H9 (cell line): Measurements from ENCODE around the gene XCR1. TPM values are rescaled to one million over a fixed set of nuclear protein-coding genes. Genes with fewer than 3 reads are reported as not detected.

Experiments used
- DNase-seq: peaks from one replicate; pipeline ENCODE4 v3.0.0-alpha.2; 2017
- H2AFZ ChIP-seq: one replicate; pipeline ENCODE4 v1.6.1; 2013; ENCODE audit warnings: mild to moderate bottlenecking, low read length, control low read depth, moderate library complexity
- H2AK5ac ChIP-seq: 2 replicates; pipeline ENCODE4 v1.6.1; 2013; ENCODE audit warnings: low read length, control low read depth, mixed read lengths; ENCODE audit not compliant: insufficient read length
- H2BK120ac ChIP-seq: one replicate; pipeline ENCODE4 v1.6.1; 2013; ENCODE audit warnings: low read depth, mild to moderate bottlenecking, low read length, control low read depth, inconsistent platforms; ENCODE audit not compliant: poor library complexity, severe bottlenecking
- H2BK12ac ChIP-seq: 2 replicates; pipeline ENCODE4 v1.6.1; 2013; ENCODE audit warnings: low read length, control low read depth, mixed read lengths, low read depth; ENCODE audit not compliant: insufficient read length
- H2BK15ac ChIP-seq: 2 replicates; pipeline ENCODE4 v1.6.1; 2013; ENCODE audit warnings: low read depth, low read length, control low read depth
- H2BK20ac ChIP-seq: one replicate; pipeline ENCODE4 v1.6.1; 2013; ENCODE audit warnings: low read depth, mild to moderate bottlenecking, low read length, control low read depth, inconsistent platforms; ENCODE audit not compliant: poor library complexity, severe bottlenecking
- H2BK5ac ChIP-seq: 2 replicates; pipeline ENCODE4 v1.6.1; 2013; ENCODE audit warnings: low read length, control low read depth, mixed read lengths; ENCODE audit not compliant: insufficient read length
- H3K14ac ChIP-seq: 2 replicates; pipeline ENCODE4 v1.6.1; 2013; ENCODE audit warnings: low read length, control low read depth; ENCODE audit not compliant: insufficient read depth
- H3K18ac ChIP-seq: 2 replicates; pipeline ENCODE4 v1.6.1; 2013; ENCODE audit warnings: low read depth, mild to moderate bottlenecking, mixed read lengths, low read length, control low read depth; ENCODE audit not compliant: insufficient read length
- H3K23ac ChIP-seq: 2 replicates; pipeline ENCODE4 v1.6.1; 2013; ENCODE audit warnings: low read length, control low read depth, mixed read lengths, low read depth; ENCODE audit not compliant: insufficient read length
- H3K23me2 ChIP-seq: 2 replicates; pipeline ENCODE4 v1.6.1; 2013; ENCODE audit warnings: low read depth, mild to moderate bottlenecking, mixed read lengths, low read length, control low read depth; ENCODE audit not compliant: insufficient read length, poor library complexity, severe bottlenecking
- H3K27ac ChIP-seq: 2 replicates; pipeline ENCODE4 v1.5.1; 2013; ENCODE audit warnings: low read length, control low read depth, mixed read lengths, low read depth; ENCODE audit not compliant: insufficient read length
- H3K27me3 ChIP-seq: 2 replicates; pipeline ENCODE4 v1.6.1; 2013; ENCODE audit warnings: low read length, control low read depth, inconsistent platforms; ENCODE audit not compliant: insufficient read depth
- H3K4ac ChIP-seq: 2 replicates; pipeline ENCODE4 v1.6.1; 2013; ENCODE audit warnings: low read depth, mild to moderate bottlenecking, control low read depth, inconsistent platforms, low read length, moderate library complexity
- H3K4me1 ChIP-seq: 2 replicates; pipeline ENCODE4 v1.6.1; 2013; ENCODE audit warnings: low read length, control low read depth, inconsistent platforms; ENCODE audit not compliant: insufficient read depth
- H3K4me2 ChIP-seq: 2 replicates; pipeline ENCODE4 v1.6.1; 2013; ENCODE audit warnings: low read length, control low read depth, mixed read lengths; ENCODE audit not compliant: insufficient read length, insufficient read depth
- H3K56ac ChIP-seq: 2 replicates; pipeline ENCODE4 v1.6.1; 2013; ENCODE audit warnings: low read depth, mild to moderate bottlenecking, mixed read lengths, low read length, control low read depth; ENCODE audit not compliant: insufficient read length
- H3K79me1 ChIP-seq: 2 replicates; pipeline ENCODE4 v1.6.1; 2013; ENCODE audit warnings: low read depth, mild to moderate bottlenecking, moderate library complexity, low read length, control low read depth, inconsistent platforms; ENCODE audit not compliant: insufficient read depth, poor library complexity, severe bottlenecking
- H3K79me2 ChIP-seq: 2 replicates; pipeline ENCODE4 v1.6.1; 2013; ENCODE audit warnings: low read length, control low read depth, inconsistent platforms; ENCODE audit not compliant: insufficient read depth
- H3K9ac ChIP-seq: 2 replicates; pipeline ENCODE4 v1.6.1; 2013; ENCODE audit warnings: low read length, control low read depth, mixed read lengths; ENCODE audit not compliant: insufficient read length; ENCODE audit errors: extremely low read depth
- H3K9me3 ChIP-seq: one replicate; pipeline ENCODE4 v1.6.1; 2013; ENCODE audit warnings: low read depth, low read length, inconsistent platforms; ENCODE audit not compliant: control insufficient read depth
- H3T11ph ChIP-seq: one replicate; pipeline ENCODE4 v1.6.1; 2013; ENCODE audit warnings: mild to moderate bottlenecking, low read length, control low read depth, inconsistent platforms
- H4K20me1 ChIP-seq: one replicate; pipeline ENCODE4 v1.6.1; 2013; ENCODE audit not compliant: control insufficient read depth, insufficient read length, insufficient read depth
- H4K5ac ChIP-seq: 2 replicates; pipeline ENCODE4 v1.6.1; 2013; ENCODE audit warnings: low read depth, mild to moderate bottlenecking, mixed read lengths, low read length, control low read depth; ENCODE audit not compliant: insufficient read length
- H4K8ac ChIP-seq: replicated peaks from 2 replicates; pipeline ENCODE4 v1.6.1; 2013; ENCODE audit warnings: low read length, control low read depth, mixed read lengths, low read depth; ENCODE audit not compliant: insufficient read length
- H4K91ac ChIP-seq: 2 replicates; pipeline ENCODE4 v1.6.1; 2013; ENCODE audit warnings: low read depth, mild to moderate bottlenecking, moderate library complexity, mixed read lengths, low read length, control low read depth; ENCODE audit not compliant: insufficient read length
- H3K27ac Mint-ChIP-seq, 3 experiments: 2 replicates in 2 of 3; 3 replicates in 1 of 3; pipeline ENCODE4 v1.8.0; 2020 to 2021; ENCODE audit warnings: mixed read lengths in 3 of 3, mild to moderate bottlenecking in 1 of 3, moderate library complexity in 1 of 3
- H3K27me3 Mint-ChIP-seq: 2 replicates; pipeline ENCODE4 v1.8.0; 2021; ENCODE audit warnings: low read depth, mild to moderate bottlenecking, moderate library complexity, mixed read lengths
- H3K36me3 Mint-ChIP-seq, 3 experiments: 2 replicates in 2 of 3; 3 replicates in 1 of 3; pipeline ENCODE4 v1.8.0; 2020 to 2021; ENCODE audit warnings: low read depth in 3 of 3, mixed read lengths in 3 of 3; ENCODE audit not compliant: insufficient read depth in 1 of 3
- H3K4me1 Mint-ChIP-seq, 2 experiments: 2 replicates each; pipeline ENCODE4 v1.8.0; 2020; ENCODE audit warnings: mixed read lengths in 2 of 2
- H3K4me3 Mint-ChIP-seq, 2 experiments: 2 replicates in 1 of 2; 3 replicates in 1 of 2; pipeline ENCODE4 v1.8.0; 2020 to 2021; ENCODE audit warnings: mild to moderate bottlenecking in 2 of 2, mixed read lengths in 2 of 2, moderate library complexity in 1 of 2
- H3K9me3 Mint-ChIP-seq, 2 experiments: 2 replicates in 1 of 2; 3 replicates in 1 of 2; pipeline ENCODE4 v1.8.0; 2020; ENCODE audit warnings: mild to moderate bottlenecking in 2 of 2, mixed read lengths in 2 of 2, moderate library complexity in 1 of 2
- CTCF ChIP-seq: fragments of 200-600 bp; sonication (generic); conservative IDR thresholded peaks from 3 replicates; pipeline ENCODE4 v1.8.0; 2021; ENCODE audit warnings: antibody characterized with exemption, mild to moderate bottlenecking
- WGBS: extraction: QIAGEN DNeasy Blood & Tissue Kit; methylation state at CpG from one replicate; pipeline ENCODE4 v1.1.7; 2013; ENCODE audit warnings: missing lambda C conversion rate, low lambda C conversion rate, mixed read lengths; ENCODE audit not compliant: insufficient read length; ENCODE audit errors: extremely low coverage; 5-methylcytosine and 5-hydroxymethylcytosine counted together
- total RNA-seq: library from RNA; stranded (reverse); gene quantifications from 2 replicates; pipeline ENCODE4 v1.2.1, GENCODE V29; 2021

XCR1 gene
- total RNA-seq, 1 experiment from 2014 or later, result not detected

- Histone ChIP-seq H4K5ac (no peak overlapping the region), H3K27me3 (no peaks in the 10 kb centered on the region), H2BK12ac (no peak overlapping the region), H3K23ac (no peak overlapping the region), H4K91ac (no peak overlapping the region), H2BK5ac (no peak overlapping the region), H3K27ac (no peak overlapping the region), H3K56ac (no peak overlapping the region), H3K18ac (no peak overlapping the region), H3K4ac (no peak overlapping the region), H3K14ac (no peak overlapping the region; the same call in 1 of the 2 replicates), H3K79me2 (no peaks in the 10 kb centered on the region), H4K8ac (no peak overlapping the region), H3T11ph (no peak overlapping the region), H4K20me1 (no peaks in the 10 kb centered on the region), H2BK120ac (no peak overlapping the region), H3K4me1 (no peaks in the 10 kb centered on the region), H2AFZ (no peak overlapping the region), H2BK20ac (no peak overlapping the region), H3K9me3 (no peaks in the 10 kb centered on the region), H3K9ac (no peak overlapping the region), H3K79me1 (no peaks in the 10 kb centered on the region), H3K23me2 (no peaks in the 10 kb centered on the region), H3K4me2 (no peak overlapping the region), H2BK15ac (no peak overlapping the region), H2AK5ac (no peak overlapping the region)
- H3K4me3 Mint-ChIP-seq, result no peak overlapping the region
- H3K36me3 Mint-ChIP-seq, result no peaks in the 10 kb centered on the region; a peak in 2 of 7 replicates
- peaks cover 0 to 4% of the 10 kb centered on the region in 2 experiments; a peak in 1 of 4 replicates for H3K4me1 Mint-ChIP-seq
- WGBS, result no CpG with 5 or more reads among the region's 37 CpGs
- H3K9me3 Mint-ChIP-seq, result peaks cover 0 to 2% of the 10 kb centered on the region in 2 experiments; a peak in 2 of 5 replicates
- DNase-seq, result no peak
- no peak overlapping the region; a peak in 1 of 7 replicates for H3K27ac Mint-ChIP-seq
- no peak for TF ChIP-seq CTCF
- peaks cover 3% of the 10 kb centered on the region; the same call in 1 of the 2 replicates for H3K27me3 Mint-ChIP-seq
Observed at GRCh38 chr3:46020766-46021510, 6.3 kb downstream of the XCR1 start.
